ENCODE data around the gene SLC6A18.

SLC6A18 gene

GRCh38 chr5:1186351-1187233 is 38.6 kb upstream of the SLC6A18 start:
- Histone ChIP-seq H3K79me2 (ENCODE audit: insufficient read depth, low read length) (no peaks in the 10 kb centered on the region), H3K9me3 (ENCODE audit: insufficient read depth, low read length) (no peaks in the 10 kb centered on the region), H3K9me2 (replicated peaks; ENCODE audit: insufficient read depth, low read length) (no peaks in the 10 kb centered on the region), H3K4me2 (ENCODE audit: low read depth, low read length, poor library complexity, severe bottlenecking) (no peak overlapping the region), H3K36me3 (ENCODE audit: low read length) (no peaks in the 10 kb centered on the region), H3K27me3 (ENCODE audit: low read length) (no peaks in the 10 kb centered on the region), H3K4me3 (ENCODE audit: insufficient read depth, low read length, poor library complexity, severe bottlenecking) (no peak overlapping the region), H4K20me1 (ENCODE audit: low read depth, low read length) (no peaks in the 10 kb centered on the region), H3K9ac (ENCODE audit: low read length) (no peak overlapping the region), H2AFZ (ENCODE audit: low read depth, low read length, severe bottlenecking) (no peak overlapping the region), H3K27ac (ENCODE audit: low read depth, low read length) (no peak overlapping the region), H3F3A (ENCODE audit: insufficient read depth) (no peaks in the 10 kb centered on the region)
- TF ChIP-seq EZH2phosphoT487 (conservative IDR thresholded peaks at IDR 0.05; ENCODE audit: low read length) (no peak), CTCF (IDR thresholded peaks at IDR 0.05; ENCODE audit: insufficient read depth, low read length, poor library complexity, severe bottlenecking) (no peak)

GRCh38 chr5:1187234-1187949 is 37.8 kb upstream of the SLC6A18 start:
- Histone ChIP-seq H3K36me3 (ENCODE audit: low read length) (no peaks in the 10 kb centered on the region), H3K4me3 (ENCODE audit: insufficient read depth, low read length, poor library complexity, severe bottlenecking) (no peak overlapping the region), H3K9me2 (replicated peaks; ENCODE audit: insufficient read depth, low read length) (no peaks in the 10 kb centered on the region), H3F3A (ENCODE audit: insufficient read depth) (no peaks in the 10 kb centered on the region), H3K9ac (ENCODE audit: low read length) (no peak overlapping the region), H4K20me1 (ENCODE audit: low read depth, low read length) (no peaks in the 10 kb centered on the region), H3K27ac (ENCODE audit: low read depth, low read length) (no peak overlapping the region), H3K27me3 (ENCODE audit: low read length) (no peaks in the 10 kb centered on the region), H3K79me2 (ENCODE audit: insufficient read depth, low read length) (no peaks in the 10 kb centered on the region), H2AFZ (ENCODE audit: low read depth, low read length, severe bottlenecking) (no peak overlapping the region), H3K4me2 (ENCODE audit: low read depth, low read length, poor library complexity, severe bottlenecking) (no peak overlapping the region), H3K9me3 (ENCODE audit: insufficient read depth, low read length) (no peaks in the 10 kb centered on the region)
- TF ChIP-seq CTCF (IDR thresholded peaks at IDR 0.05; ENCODE audit: insufficient read depth, low read length, poor library complexity, severe bottlenecking), result no peak
- TF ChIP-seq EZH2phosphoT487 (conservative IDR thresholded peaks at IDR 0.05; ENCODE audit: low read length), result no peak

- no peak overlapping the region for H2AFZ ChIP-seq (ENCODE audit: low read depth, low read length, severe bottlenecking)
- H3K9me3 ChIP-seq (ENCODE audit: insufficient read depth, low read length), result no peaks in the 10 kb centered on the region
- no peaks in the 10 kb centered on the region for H3F3A ChIP-seq (ENCODE audit: insufficient read depth)
- H3K79me2 ChIP-seq (ENCODE audit: insufficient read depth, low read length), result no peaks in the 10 kb centered on the region
- H3K4me2 ChIP-seq (ENCODE audit: low read depth, low read length, poor library complexity, severe bottlenecking), result no peak overlapping the region
- H3K27ac ChIP-seq (ENCODE audit: low read depth, low read length), result no peak overlapping the region
- no peak overlapping the region for H3K9ac ChIP-seq (ENCODE audit: low read length)
- no peaks in the 10 kb centered on the region for H3K36me3 ChIP-seq (ENCODE audit: low read length)
- no peak overlapping the region for H3K4me3 ChIP-seq (ENCODE audit: insufficient read depth, low read length, poor library complexity, severe bottlenecking)
- no peaks in the 10 kb centered on the region for H3K27me3 ChIP-seq (ENCODE audit: low read length)
- H3K9me2 ChIP-seq (replicated peaks; ENCODE audit: insufficient read depth, low read length), result no peaks in the 10 kb centered on the region
- TF ChIP-seq EZH2phosphoT487 (conservative IDR thresholded peaks at IDR 0.05; ENCODE audit: low read length) (no peak), CTCF (IDR thresholded peaks at IDR 0.05; ENCODE audit: insufficient read depth, low read length, poor library complexity, severe bottlenecking) (no peak)
- no peaks in the 10 kb centered on the region for H4K20me1 ChIP-seq (ENCODE audit: low read depth, low read length)
Observed at GRCh38 chr5:1187950-1188334, 37.2 kb upstream of the SLC6A18 start.

Measured in SU-DHL-6 (cell line).